Non-pigmented ciliary epithelial cell (primary cell): ENCODE measurements around the gene BRMS1.

Source experiments
- DNase-seq: peaks from one replicate; pipeline ENCODE4 v3.0.0-alpha.2; 2010; ENCODE audit warnings: low read depth

The BRMS1 gene

GRCh38 chr11:66336234-66337102 lies 8.4 kb downstream of the BRMS1 start, which contains the start of gene RIN1:
RIN1 (minus strand) TSS chr11:66336434; CDS start chr11:66336402, 32 bp downstream.
- peak; percentile 91 for DNase-seq

GRCh38 chr11:66335531-66336233 lies 9.2 kb downstream of the BRMS1 start:
- DNase-seq = no peak

GRCh38 chr11:66334605-66335442 lies 10.1 kb downstream of the BRMS1 start:
- no peak for DNase-seq

- DNase-seq = no peak
These were observed 10.9 kb downstream of the BRMS1 start for GRCh38 chr11:66333896-66334604.

GRCh38 chr11:66333220-66333877 lies 11.6 kb downstream of the BRMS1 start:
- DNase-seq = no peak

DNA sequence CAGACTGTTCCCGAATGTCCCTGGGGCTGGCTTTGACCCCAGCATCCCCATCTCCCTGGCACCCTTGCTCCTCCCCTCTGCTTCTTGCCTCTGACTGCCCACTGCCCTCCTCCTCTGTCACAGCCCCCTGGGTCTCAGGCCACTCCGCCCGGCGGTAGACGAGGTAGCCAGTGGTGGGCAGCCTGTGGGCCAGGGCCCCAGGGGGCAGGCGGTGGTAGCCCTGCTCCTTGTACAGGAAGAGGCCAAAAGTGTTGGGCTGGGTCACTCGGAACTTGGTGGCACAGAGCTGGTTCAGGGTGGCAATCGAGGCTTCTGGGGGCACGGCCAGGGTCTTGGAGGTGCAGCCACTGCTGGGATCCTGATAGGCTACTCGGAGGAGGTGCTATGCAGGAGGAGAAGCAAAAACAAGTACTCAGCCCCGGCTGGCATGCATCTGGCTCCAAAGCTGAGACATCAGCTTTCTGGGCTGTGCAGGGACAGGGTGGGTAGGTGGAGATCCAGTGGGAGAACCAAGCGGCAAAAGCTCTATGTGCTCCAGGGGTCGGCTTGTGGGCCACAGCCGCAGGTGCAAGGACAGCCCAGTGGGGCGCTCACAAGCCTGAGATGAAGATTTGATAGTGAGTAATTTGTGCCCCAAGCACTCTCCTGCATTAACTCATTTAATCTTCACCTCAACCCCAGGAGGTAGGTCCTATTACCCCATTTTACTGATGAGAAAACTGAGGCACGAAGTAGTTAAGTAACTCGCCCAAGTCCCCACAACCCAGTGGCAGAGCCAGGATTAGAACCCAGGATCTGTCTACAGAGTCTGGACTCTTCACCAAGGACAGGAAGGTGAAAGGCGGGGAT lies 12.3 kb downstream of the BRMS1 start:
- DNase-seq = no peak

DNA sequence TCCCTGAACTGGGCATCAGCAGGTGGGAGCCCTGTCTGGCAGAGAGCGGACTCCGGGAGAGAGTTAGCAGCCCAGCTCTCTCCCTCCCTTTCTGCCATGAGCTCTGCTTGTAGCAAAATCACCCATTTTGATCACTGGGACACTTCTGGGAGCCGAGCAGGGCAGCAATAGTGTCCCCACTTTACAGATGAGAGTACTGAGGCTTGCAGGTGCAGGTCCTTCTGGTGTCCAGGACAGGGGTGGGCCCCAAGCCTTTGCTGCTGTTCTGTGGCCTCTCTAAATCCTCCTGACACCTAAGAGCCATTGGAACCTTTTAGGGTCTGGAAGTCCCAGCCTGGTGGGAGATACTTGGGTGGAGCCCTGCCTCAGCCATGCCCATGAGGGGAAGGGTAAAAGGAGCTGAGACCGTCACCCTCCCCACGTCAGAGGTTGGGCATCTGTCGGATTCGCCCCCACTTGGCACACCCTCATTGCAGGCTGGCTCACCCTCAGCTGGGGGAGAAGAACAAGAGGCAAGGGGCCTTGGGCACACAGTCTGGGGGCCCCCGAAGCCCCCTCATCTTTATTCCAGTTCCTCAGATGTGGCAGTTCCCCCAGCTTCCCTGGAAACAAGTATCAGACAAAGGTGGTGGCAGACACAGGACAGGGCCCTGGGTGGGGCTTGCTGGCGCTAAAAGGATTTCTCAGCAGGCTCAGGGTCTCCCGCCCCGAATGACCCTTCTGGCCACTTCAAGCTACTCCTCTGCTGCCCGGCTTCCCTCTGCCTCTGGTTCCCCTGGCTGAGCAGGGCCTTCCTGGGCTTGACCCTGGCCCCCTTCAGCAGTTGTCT lies 13.1 kb downstream of the BRMS1 start:
- DNase-seq = no peak

DNA sequence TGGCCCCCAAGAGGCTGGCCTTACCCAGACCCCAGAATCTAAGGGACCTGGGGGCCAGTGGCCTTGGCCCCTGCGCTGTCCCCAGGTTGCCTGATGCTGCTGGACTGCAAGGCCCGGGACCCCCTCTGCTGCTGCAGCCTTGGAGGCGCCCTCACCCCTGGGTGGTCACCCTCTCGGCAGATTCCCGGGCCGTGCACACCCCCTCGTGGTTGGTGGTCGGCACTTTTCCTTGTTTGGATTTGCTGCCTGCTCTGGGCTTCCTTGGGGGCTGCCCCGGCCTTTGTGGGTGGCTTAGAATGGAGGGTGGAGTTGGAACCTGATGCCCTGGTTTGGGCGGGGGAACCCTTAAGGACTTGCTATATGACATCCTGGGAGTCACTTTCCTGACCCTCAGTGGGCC lies 14.0 kb downstream of the BRMS1 start:
- no peak for DNase-seq

DNA sequence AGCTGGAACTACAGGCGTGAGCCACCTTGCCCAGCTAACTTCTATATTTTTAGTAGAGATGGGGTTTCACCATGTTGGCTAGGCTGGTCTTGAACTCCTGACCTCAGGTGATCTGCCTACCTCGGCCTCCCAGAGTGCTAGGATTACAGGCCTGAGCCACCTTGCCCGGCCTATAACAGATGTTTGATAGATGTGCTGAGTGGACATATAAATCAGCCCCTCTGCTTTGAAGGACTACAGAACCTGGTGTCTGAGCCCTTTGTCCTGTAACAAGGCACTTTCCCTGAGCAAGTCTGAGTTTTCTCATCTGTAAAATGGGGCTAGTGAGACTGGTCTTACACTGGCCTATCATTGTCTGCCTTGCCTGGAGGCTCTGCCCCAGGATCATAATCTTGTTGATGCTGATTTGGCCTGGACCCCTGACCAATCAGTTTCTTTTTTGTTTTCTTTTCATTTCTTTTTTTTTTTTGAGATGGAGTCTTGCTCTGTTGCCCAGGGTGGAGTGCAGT lies 15.7 kb downstream of the BRMS1 start:
- no peak for DNase-seq

DNA sequence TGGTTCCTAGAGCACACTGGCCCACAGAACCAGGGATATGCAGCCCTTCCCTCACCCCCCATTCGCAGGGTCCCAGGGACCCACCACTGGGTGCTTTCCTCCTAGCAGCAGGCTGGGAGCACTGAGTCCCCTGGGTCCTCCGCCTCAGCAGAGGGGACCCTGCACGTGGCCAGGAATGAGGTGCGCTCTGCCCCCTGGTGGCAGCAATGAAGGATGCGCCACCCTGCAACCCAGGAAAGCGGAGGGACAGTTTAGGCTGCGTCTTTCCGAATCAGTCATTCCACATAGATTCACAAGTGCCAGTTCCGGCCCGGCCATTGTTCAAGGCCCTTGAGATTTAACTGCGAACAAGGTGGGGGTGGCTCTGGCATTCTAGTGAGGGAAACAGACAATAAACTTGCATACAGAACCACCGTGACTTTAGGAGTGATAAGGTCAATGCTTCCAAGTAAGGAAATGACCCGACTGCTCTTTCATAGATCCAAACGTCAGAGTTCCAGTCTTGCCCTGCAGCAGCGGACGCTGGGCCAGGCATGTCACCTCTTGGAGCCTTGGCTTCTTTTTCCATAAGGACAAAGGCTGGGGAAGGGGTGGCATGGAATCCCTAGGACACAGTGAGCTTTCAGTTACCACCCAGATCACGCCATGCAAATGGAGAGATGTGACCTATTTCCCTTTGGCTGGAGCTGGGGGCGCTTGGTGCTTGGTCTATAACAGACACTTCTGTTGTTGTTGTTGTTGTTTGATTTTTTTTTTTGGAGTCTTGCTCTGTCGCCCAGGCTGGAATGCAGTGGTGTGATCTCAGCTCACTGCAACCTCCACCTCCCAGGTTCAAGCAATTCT lies 16.4 kb downstream of the BRMS1 start:
- no peak for DNase-seq

DNA sequence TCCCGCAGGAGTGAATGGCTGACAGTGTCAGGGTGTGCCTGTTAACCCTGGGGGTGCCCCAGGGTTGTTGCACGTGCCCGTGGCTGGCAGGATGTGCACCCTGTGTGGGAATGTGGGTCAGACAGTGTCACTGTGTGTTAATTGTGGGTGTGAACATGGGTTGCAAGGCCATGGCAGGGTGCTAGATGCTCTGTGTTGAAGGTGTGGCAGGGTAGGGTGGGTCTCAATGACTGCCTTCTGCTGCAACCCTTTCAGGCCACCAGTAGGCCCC lies 16.9 kb downstream of the BRMS1 start:
- no peak for DNase-seq

DNA sequence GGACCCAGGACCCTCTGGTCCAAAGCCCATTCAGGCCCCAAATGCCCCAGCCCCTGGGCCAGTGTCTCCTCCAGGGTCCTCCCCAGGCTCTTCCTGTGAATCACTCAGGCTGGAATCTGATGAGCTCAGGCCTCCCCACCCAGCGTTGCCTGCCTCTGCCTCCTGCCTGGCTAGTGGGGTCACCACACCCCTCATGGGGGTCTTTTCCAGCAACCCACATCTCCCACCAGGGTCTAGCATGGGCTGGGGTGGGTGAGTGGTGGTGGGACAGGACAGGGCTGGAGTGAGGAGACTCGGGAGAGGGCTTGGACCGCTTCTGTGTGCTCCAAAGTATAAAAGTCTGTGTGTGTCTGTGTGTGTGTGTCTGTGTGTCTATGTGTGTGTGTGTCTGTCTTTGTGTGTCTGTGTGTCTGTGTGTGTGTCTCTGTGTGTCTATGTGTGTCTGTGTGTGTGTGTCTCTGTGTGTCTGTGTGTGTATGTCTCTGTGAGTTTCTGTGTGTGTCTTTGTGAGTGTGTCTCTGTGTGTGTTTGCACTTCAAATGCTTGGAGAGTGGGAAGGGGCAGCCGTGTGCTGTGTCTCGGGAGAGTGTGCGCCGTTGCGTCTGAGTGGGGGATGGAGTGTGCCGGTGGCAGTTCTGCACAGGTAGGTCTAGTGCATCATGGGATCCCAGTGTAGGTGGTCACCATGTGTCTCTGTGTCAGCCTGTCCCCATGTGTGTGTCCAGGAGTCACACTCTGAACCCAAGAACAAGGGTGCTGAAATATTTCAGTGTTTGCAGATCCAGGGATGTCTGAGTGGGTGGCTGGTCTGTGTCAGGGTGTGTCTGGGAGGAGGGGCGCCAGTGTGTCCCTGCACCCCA lies 17.5 kb downstream of the BRMS1 start:
- no peak for DNase-seq

DNA sequence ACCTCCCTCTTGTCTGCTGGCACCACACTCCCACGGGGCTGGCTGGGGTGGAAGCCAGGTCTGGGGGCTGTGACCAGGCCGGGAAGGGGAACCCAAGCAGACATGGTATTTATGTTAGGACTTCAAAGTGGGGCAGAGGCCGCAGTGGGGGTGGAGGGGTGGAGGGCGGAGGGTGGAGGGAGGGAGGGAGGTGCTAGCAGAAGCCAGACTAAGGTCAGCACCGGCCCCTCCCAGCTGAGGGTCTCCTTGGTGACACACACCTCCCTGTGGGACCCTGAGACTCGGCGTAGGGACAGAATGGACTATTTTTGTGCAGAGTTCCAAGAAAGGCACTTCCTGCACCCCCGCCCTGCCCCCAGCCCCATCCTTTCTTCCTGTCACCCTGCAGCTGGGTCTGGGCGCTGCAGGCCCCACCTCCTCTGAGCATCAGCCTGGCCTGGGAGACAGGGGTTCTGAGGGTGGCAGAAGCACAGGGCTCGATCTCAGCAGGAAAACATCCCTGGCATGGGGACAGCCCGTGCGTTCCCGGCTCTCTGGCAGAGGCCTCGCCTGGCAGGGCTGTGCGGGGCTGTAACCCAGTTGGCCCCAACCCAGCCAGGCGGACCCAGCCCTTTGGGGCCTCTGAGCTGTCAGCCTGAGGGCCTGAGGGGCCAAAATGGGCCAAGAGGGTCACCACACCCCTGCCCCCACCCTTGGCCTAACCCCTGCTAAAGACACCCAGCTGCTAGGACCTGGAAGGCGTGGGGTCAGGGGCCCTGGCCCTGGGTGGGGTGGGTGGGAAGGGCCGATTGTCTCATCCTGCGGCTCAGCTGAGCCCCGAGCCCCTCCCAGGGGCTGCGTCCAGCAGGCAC lies 18.4 kb downstream of the BRMS1 start:
- DNase-seq = no peak

- no peak for DNase-seq
These were observed 19.6 kb downstream of the BRMS1 start for GRCh38 chr11:66325263-66325671.

GRCh38 chr11:66324664-66325063 lies 20.2 kb downstream of the BRMS1 start:
- no peak for DNase-seq

- no peak for DNase-seq
These were observed 21.2 kb downstream of the BRMS1 start for GRCh38 chr11:66323684-66324083.
